HCEC 1CT (cell line): Measurements from ENCODE around the gene ERBB4.
"Not testable (repeated sequence)": the region's sequence is repeated elsewhere in the genome, so short reads cannot be mapped to it uniquely, and the experiment has no call there.

ENCODE experiments used
- DNase-seq: peaks from one replicate; pipeline ENCODE4 v3.0.0-alpha.2; 2017

Gene ERBB4

GRCh38 chr2:212124598-212124997 is 414.0 kb downstream of the ERBB4 start:
- no peak for DNase-seq

DNA sequence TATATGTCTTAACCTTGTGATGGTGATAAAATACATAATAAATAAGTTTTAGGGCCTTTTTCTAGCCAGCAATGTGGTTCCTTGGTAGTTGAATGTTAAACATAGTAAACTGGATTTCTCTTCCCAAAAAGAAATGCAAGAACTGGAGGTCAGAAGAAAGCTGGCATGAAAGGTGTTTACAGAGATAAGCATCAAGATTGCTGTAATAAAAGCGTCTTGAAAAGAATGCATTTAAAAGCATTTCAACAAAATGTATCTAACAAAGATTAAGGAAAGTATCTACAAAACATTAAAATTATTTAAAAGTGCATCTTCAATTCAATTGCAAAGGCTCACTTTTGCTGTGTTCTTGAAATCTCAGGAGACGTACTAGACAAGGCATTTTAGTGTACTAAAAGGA is 419.0 kb downstream of the ERBB4 start:
- DNase-seq: no peak

- no peak for DNase-seq
Measured at GRCh38 chr2:212117926-212118325, 420.7 kb downstream of the ERBB4 start.

- no peak for DNase-seq
Measured at GRCh38 chr2:212114489-212114888, 424.1 kb downstream of the ERBB4 start.

DNA sequence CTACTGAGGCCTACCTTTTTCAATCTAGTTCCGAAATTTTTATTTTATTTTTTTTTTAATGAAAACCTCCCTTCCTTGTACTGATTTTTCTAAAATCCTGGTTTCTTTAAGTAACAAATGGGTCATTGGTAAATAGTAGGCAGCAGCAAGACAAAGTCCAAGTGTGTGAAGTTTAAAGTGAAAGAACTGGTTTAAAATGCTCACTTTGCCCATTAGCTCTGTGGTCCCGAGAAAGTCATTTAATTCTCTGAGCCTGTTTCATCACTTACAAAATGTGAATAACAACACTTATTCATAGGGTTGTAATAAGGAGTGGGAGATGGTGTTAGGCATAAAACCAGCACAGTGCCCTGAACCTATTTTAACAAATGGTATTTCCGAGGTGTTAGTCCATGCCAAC is 426.2 kb downstream of the ERBB4 start:
- no peak for DNase-seq

- DNase-seq: no peak
Measured at GRCh38 chr2:212109792-212110680, 428.6 kb downstream of the ERBB4 start.

- no peak for DNase-seq
Measured at GRCh38 chr2:212109217-212109616, 429.4 kb downstream of the ERBB4 start.

DNA sequence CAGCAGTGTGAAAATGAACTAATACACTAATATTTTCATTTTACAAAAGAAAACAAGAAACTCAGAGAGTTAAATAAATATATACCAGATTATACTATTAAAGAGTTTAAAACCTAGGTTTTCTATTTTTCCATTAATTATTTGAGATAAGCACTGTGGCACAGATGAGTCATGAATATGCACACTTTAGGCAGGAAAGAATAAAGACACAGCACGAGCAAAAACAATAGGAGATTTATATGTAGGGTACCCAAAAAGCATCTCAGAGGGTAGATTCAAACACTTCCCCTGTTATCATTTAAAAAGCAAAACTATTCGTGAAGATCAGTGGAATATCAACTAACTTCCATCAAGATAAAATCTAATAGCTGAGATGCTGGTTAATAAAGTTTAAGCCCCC is 430.6 kb downstream of the ERBB4 start:
- no peak for DNase-seq

- no peak for DNase-seq
Measured at GRCh38 chr2:212107014-212107413, 431.6 kb downstream of the ERBB4 start.

- DNase-seq: not testable (repeated sequence)
Measured at GRCh38 chr2:212106536-212106935, 432.1 kb downstream of the ERBB4 start.

DNA sequence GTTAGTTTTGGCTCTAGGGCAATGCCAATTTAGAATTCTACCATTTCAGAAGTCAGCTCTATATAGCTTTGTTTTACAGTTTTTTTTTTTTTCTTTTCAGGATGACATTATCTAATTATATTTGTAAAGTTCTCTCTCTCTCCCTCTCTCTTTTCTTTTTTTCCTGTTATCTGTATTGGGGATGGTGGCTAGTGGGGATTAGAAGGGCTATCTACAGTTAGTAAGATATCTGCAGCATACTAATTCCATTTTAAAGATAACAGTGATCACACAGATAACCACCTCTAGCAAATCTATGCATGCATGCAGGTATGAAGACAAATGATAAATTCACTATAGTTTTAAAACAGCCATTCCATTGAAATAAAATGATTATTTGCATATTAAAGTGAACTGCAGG is 438.9 kb downstream of the ERBB4 start:
- no peak for DNase-seq

DNA sequence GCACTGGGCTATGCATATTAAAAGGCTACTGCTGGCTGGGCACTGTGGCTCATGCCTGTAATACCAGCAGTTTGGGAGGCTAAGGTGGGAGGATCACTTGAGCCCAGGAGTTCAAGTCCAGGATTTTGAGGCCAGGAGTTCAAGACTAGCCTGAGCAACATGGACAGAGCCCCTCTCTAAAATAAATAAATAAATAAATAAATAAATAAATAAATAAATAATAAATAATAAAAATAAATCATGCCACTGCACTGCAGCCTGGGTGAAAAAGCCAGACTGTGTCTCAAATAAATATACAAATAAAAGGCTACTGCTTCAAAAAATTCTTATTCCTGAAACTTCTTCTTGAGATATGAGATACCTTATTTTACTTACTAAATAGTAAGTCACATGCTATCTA is 439.6 kb downstream of the ERBB4 start:
- DNase-seq: no peak

- no peak for DNase-seq
Measured at GRCh38 chr2:212097001-212097400, 441.6 kb downstream of the ERBB4 start.

DNA sequence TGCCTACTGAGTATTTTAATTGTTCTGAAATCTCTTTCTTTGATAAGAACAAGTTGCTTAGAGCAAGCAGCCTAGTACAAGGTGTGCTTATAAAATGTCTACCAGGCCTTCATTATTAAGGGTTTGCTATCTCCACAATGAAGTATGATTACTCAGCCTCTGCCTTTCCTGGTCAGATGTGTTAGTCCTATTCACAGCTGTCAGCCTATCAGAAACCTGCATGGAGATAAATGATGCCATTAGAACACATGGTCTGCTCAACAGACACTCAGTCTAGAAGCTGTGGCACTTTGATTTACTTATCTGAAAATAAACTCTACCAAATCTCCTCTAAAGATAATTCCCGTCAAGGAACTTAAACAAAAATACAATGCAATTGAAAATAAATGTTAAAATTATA is 448.7 kb downstream of the ERBB4 start:
- no peak for DNase-seq

DNA sequence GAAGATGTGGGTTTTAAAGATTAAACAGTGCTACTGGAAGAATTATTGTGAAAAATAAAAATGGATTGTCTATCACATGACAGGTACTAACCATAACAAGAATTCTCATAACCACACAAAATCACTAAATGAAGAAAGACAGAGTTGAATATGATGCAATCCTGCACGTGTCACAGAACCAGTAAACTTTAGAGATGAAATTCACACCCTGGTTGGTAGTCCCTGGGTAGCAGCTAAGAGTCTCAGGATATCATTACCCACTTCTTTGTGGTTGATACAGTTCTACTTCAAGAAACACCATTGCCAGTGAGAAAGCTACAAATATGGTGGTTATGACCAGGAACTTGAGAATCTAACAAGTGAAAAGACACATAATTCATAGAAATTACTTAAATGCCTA is 450.2 kb downstream of the ERBB4 start:
- no peak for DNase-seq

- no peak for DNase-seq
Measured at GRCh38 chr2:212083492-212083891, 455.1 kb downstream of the ERBB4 start.

GRCh38 chr2:212078103-212078502 is 460.5 kb downstream of the ERBB4 start:
- no peak for DNase-seq

DNA sequence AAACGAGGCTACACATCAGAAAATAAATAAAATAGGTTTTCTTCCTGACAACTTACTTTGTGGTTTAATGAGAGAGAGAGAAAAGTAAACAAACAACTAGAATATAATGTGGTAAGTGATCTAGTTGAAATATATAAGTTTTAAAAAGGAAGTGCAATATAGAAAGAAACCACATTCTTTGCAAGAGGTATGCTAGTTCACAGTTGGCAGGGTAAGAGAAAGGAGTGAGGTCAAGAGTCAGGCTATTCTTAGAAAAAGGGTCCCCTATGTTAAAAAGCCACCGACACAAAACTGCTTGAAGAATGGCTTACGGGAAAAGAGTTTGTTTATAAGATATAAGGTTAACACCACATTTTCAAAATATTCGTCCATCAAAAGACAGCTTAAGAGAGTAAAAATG is 462.1 kb downstream of the ERBB4 start:
- DNase-seq: no peak

GRCh38 chr2:212073360-212073759 is 465.2 kb downstream of the ERBB4 start:
- DNase-seq: no peak

- DNase-seq: no peak
Measured at GRCh38 chr2:212066546-212066945, 472.1 kb downstream of the ERBB4 start.

DNA sequence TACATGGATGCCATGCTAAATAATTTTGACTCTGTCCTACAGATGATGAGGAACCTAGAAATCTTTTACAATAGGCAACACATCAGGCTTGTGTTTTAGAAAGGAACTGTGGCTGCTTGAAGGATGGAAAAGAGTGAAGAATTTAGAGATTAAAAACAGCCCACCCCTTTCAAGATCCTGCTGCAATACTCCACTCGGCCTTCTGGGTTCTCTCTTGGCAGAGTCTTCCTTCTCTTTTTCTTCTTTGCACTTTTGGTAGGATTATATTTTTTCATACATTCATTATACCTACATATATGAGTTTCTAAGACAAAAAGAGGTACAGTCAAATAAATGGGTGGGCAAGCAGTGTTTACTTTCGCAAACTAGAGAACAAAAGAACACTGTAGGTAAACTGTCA is 474.3 kb downstream of the ERBB4 start:
- no peak for DNase-seq

DNA sequence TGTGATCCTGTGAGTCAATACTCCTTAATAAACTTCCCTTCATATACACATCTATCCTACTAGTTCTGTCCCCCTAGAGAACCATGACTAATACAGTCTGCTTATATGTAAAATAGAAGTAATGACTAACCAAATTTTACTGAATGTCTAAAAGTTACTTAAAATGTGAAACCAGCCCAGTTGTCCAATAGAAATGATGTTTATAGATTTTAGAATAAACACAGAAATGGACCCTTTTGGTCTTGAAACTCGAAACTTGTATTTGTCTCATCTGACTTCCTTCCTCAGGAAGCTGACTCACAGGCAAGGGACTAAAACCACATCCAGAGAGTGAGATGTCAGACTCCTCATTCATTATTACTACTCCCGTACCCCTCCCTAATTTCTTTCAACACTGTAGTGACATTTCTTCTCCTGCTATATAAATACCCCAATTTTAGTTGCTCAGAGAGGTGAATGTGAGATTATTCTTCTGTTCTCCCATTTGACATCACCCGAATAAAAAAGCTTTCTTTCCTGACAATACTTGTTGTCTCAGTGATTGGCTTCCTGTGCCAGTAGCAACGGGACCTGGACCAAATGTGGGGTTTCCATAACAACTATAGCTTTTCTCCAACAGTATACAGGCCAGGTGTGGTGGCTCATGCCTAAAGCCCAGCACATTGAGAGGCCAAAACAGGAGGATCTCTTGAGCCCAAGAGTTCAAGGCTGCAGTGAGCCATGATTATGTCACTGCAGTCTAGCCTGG is 486.0 kb downstream of the ERBB4 start:
- peak; percentile 91 for DNase-seq

DNA sequence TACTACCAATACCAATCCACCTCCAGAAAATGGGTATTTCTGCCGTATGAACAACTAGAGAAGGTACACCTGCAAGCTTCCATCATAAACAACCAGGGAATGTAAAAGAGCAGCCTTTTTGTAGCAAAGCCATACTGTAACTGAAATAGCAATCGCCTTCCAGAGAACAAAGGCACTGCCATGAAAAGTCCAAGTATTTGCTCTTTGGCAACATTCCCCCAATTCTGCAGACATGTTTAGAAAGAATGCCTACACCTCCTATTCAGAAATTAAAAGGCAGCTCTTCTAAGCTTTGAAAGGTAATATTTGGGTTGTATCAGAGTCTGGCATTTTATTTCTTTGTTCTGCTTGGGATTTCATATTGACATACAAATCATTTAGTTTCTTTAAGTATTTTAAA is 487.7 kb downstream of the ERBB4 start:
- no peak for DNase-seq

DNA sequence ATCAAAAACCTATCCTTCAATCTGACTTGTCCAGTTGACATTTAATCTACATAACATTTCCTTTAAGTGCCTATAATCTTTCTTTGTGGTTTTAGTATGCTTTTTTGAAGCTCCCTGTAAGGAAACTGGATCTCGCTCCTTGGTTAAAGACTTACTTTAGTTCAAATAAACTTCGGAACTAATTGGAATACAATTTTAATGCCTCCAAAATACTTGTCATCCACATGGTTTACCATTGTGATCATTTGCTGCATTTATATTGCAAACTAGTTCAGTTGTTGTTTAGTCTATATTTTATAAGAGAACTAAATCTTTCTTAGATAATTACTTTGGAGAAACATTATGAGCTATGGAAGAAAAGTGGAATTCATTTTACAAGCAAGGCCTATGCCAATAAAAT is 496.0 kb downstream of the ERBB4 start:
- DNase-seq: no peak
